HepG2 (cell line): ENCODE data around the gene COL4A2. TPM values are rescaled to one million over a fixed set of nuclear protein-coding genes. Genes with fewer than 3 reads are reported as not detected.

Experiments
- AKAP8 ChIP-seq: sonication (generic); formaldehyde crosslinking; IDR thresholded peaks from 2 replicates; pipeline ENCODE4 v1.5.1; 2020; ENCODE audit warnings: mild to moderate bottlenecking, missing genetic modification reagents
- ATF4 ChIP-seq, 2 experiments: fragments of 450-650 bp in 1 of 2; sonication (generic) in 1 of 2; formaldehyde crosslinking; IDR thresholded peaks; 2 replicates each; pipeline versions ENCODE4 v1.5.0 to v1.8.0; 2020 to 2022; ENCODE audit warnings: mild to moderate bottlenecking in 1 of 2, missing genetic modification reagents in 1 of 2
- CHCHD3 ChIP-seq: sonication (generic); formaldehyde crosslinking; IDR thresholded peaks from 2 replicates; pipeline ENCODE4 v1.8.0; 2022; ENCODE audit warnings: mild to moderate bottlenecking, missing genetic modification reagents, moderate library complexity
- FOXK2 ChIP-seq: fragments of 450-650 bp; IDR thresholded peaks from 2 replicates; pipeline ENCODE4 v1.6.1; 2016
- HDAC1 ChIP-seq: sonication (generic); formaldehyde crosslinking; IDR thresholded peaks from 2 replicates; pipeline ENCODE4 v1.5.1; 2020; ENCODE audit warnings: mild to moderate bottlenecking, missing genetic modification reagents
- PATZ1 ChIP-seq: sonication (generic); formaldehyde crosslinking; IDR thresholded peaks from 2 replicates; pipeline ENCODE4 v1.4.0; 2020; ENCODE audit warnings: missing genetic modification reagents
- SOX13 ChIP-seq, 3 experiments: fragments of 450-650 bp in 1 of 3; sonication (generic) in 1 of 3; formaldehyde crosslinking in 1 of 3; IDR thresholded peaks in 2 of 3; conservative IDR thresholded peaks in 1 of 3; 2 replicates each; pipeline versions ENCODE4 v1.5.0 to v1.6.1; 2016 to 2020; ENCODE audit warnings: antibody characterized with exemption in 1 of 3, mild to moderate bottlenecking in 1 of 3, missing compliant biosample characterization in 1 of 3, missing genetic modification reagents in 1 of 3, moderate library complexity in 1 of 3
- ZBTB34 ChIP-seq: sonication (generic); formaldehyde crosslinking; IDR thresholded peaks from 2 replicates; pipeline ENCODE4 v1.8.0; 2022; ENCODE audit warnings: mild to moderate bottlenecking, missing genetic modification reagents
- ZNF512 ChIP-seq: sonication (generic); formaldehyde crosslinking; IDR thresholded peaks from 2 replicates; pipeline ENCODE4 v1.4.0; 2020; ENCODE audit warnings: mild to moderate bottlenecking, missing genetic modification reagents
- polyA plus RNA-seq, 8 experiments: library from polyadenylated mRNA; depleted of rRNA in 3 of 8; stranded (reverse) in 7 of 8; unstranded in 1 of 8; fragments of >200 nt; fragmentation: Illumina TruSeq in 4 of 8; extraction: Trizol in 4 of 8; gene quantifications; 2 replicates each; pipeline versions ENCODE4 v1.2.1 to v1.2.3, GENCODE V29; 2011 to 2016; ENCODE audit warnings: low read depth in 4 of 8, missing spikeins in 1 of 8, mixed read lengths in 1 of 8; ENCODE audit not compliant: insufficient read depth in 1 of 8
- total RNA-seq, 5 experiments: library from RNA; depleted of rRNA; stranded (reverse); fragments of >200 nt; fragmentation: Illumina TruSeq; extraction: Trizol; gene quantifications; 2 replicates each; pipeline ENCODE4 v1.2.3, GENCODE V29; 2016; ENCODE audit warnings: low read depth in 1 of 5

Gene COL4A2
- total and polyA plus RNA-seq, 2 of the 13 experiments (the other 11 are each of a cell fraction or from before 2014, with no cell fraction given) = 0.22 to 1.9 TPM

- TF ChIP-seq ZNF512 (CRISPR knock-in tag) (no peak), CHCHD3 (CRISPR knock-in tag) (no peak), ZBTB34 (CRISPR knock-in tag) (no peak), FOXK2 (no peak), ATF4 (CRISPR knock-in tag; IDR thresholded peaks at IDR 0.05) (no peak), HDAC1 (CRISPR knock-in tag) (no peak), AKAP8 (CRISPR knock-in tag) (no peak), SOX13 (IDR thresholded peaks at IDR 0.05) (no peak), SOX13 (CRISPR knock-in tag; conservative IDR thresholded peaks at IDR 0.05 in 1 of 2, IDR thresholded peaks at IDR 0.05 in 1 of 2) (no peak), PATZ1 (CRISPR knock-in tag) (no peak)
Observed at GRCh38 chr13:110492679-110493593, 185.9 kb downstream of the COL4A2 start (continued).
